Sigmoid colon (tissue), 4 donors: ENCODE results near the gene KIF24.

Source experiments
- EP300 ChIP-seq, 4 donors: sonication (generic); formaldehyde crosslinking; IDR thresholded peaks; one replicate each; pipeline ENCODE4 v1.6.1; 2017; ENCODE audit warnings: antibody characterized with exemption in 4 of 4
- POLR2A ChIP-seq, 2 donors: fragments of 450-650 bp; IDR thresholded peaks; one replicate each; pipeline ENCODE4 v1.6.1; 2016; ENCODE audit warnings: antibody characterized with exemption in 2 of 2, mild to moderate bottlenecking in 2 of 2, moderate library complexity in 2 of 2
- POLR2AphosphoS5 ChIP-seq, 4 donors: sonication (generic); formaldehyde crosslinking; IDR thresholded peaks; one replicate each; pipeline ENCODE4 v1.6.1; 2017; ENCODE audit warnings: antibody characterized with exemption in 4 of 4
- TF ChIP-seq, protein P1 (sequence below), 4 experiments: fragments of 450-650 bp in 3 of 4; fragments of 200-600 bp in 1 of 4; IDR thresholded peaks; one replicate each; pipeline ENCODE4 v1.5.1; 2016 to 2019; ENCODE audit warnings: antibody characterized with exemption in 4 of 4, mild to moderate bottlenecking in 3 of 4, moderate library complexity in 2 of 4

DNA sequence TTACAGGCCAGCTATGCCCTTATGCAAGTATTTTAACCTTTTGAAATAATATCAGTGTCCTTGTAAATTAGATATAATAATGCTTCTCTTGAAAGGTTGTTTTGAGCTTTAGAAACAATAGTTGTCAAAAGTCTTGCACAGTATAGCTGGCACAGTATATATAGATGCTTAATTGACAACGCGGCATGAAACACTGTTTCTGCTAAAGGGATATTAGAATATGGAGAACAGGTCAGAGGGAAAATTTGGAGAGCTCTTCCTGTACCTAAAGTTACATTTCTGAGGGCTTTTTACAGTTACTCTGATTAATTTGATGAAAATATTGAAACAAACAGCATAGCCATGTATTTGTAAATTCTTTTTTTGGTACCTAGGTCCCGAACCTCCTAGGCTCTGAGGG lies 4.8 kb upstream of the KIF24 start:
- TF ChIP-seq, protein P1, sequence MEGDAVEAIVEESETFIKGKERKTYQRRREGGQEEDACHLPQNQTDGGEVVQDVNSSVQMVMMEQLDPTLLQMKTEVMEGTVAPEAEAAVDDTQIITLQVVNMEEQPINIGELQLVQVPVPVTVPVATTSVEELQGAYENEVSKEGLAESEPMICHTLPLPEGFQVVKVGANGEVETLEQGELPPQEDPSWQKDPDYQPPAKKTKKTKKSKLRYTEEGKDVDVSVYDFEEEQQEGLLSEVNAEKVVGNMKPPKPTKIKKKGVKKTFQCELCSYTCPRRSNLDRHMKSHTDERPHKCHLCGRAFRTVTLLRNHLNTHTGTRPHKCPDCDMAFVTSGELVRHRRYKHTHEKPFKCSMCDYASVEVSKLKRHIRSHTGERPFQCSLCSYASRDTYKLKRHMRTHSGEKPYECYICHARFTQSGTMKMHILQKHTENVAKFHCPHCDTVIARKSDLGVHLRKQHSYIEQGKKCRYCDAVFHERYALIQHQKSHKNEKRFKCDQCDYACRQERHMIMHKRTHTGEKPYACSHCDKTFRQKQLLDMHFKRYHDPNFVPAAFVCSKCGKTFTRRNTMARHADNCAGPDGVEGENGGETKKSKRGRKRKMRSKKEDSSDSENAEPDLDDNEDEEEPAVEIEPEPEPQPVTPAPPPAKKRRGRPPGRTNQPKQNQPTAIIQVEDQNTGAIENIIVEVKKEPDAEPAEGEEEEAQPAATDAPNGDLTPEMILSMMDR (IDR thresholded peaks at IDR 0.05), result no peak
- TF ChIP-seq POLR2A (IDR thresholded peaks at IDR 0.05) (no peak), POLR2AphosphoS5 (IDR thresholded peaks at IDR 0.05) (no peak), EP300 (IDR thresholded peaks at IDR 0.05) (no peak)
